HG03354 (cell line): ENCODE results near the gene DDX28.
"Not testable (repeated sequence)": the region's sequence is repeated elsewhere in the genome, so short reads cannot be mapped to it uniquely, and the experiment has no call there.

Experiments used
- ATAC-seq: cut with Tn5 transposase; IDR thresholded peaks from one replicate; pipeline ENCODE4 v1.9.1; 2021; ENCODE audit warnings: mild to moderate bottlenecking; ENCODE audit not compliant: unreplicated experiment, poor library complexity, severe bottlenecking

Gene DDX28

DNA sequence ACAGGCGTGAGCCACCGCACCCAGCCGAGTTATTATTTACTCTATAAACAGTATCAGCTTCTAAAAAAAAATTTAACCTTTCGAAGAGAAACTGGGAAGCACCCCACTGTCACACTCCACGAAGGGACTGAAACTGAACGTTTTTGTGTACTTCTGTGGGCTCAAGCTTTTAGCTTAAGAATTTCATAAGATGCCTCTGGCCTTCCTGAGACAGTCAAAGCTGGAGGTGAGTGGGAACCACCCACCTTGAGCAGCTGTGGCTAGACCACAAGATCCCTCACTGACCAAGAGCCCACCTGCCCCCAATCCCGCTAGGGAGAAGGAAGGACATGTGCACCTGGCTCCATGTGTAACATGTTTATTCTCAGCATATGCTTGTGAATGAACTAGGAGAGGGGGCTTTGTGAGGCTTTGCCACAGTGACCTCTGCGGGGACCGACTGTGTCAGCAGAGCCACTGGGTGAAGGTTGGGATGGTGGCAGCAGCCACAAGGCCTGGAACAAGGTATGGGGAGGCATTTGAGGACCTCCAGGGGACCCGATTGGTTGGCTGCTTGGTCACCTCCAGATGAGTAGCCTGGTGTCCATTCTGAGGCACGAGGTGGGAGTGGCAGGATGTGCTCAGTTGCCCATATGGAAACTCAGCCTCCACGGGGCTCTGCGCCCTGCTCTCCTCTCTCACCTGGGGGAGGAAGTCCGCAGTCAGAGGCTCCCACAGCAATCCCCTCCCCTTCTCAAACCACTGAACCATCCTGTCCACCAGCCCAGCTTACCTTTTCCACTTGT, 47.5 kb downstream of the DDX28 start:
- ATAC-seq = no peak

DNA sequence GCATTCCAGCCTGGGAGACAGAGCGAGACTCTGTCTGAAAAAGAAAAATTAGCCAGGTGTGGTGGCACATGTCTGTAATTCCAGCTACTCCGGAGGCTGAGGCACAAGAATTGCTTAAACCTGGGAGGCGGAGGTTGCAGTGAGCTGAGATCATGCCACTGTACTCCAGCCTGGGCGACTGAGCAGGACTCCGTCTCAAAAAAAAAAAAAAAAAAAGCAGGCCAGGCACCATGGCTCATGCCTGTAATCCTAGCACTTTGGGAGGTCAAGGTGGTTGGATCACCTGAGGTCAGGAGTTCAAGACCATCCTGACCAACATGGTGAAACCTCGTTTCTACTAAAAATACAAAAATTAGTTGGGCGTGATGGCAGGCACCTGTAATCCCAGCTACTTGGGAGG, 50.7 kb downstream of the DDX28 start:
- ATAC-seq = not testable (repeated sequence)

DNA sequence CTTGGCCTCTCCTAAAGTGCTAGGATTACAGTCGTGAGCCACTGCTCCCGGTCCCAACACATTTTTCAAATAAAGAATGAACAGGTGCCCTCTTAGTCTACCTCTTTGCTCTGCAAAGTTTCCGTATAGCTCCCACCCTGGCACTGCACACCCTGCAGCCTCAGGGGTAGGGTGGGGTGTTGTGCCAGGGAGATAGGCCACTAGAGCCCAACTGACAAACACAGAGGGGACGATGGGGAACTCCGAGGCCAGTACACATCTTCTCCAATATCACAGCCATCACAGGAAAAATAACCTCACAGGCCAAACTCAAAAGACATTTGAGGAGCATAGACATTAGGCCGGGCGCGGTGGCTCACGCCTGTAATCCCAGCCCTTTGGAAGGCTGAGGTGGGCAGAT, 51.9 kb downstream of the DDX28 start:
- ATAC-seq = no peak
